ENCODE data around the gene OPRD1.

DNA sequence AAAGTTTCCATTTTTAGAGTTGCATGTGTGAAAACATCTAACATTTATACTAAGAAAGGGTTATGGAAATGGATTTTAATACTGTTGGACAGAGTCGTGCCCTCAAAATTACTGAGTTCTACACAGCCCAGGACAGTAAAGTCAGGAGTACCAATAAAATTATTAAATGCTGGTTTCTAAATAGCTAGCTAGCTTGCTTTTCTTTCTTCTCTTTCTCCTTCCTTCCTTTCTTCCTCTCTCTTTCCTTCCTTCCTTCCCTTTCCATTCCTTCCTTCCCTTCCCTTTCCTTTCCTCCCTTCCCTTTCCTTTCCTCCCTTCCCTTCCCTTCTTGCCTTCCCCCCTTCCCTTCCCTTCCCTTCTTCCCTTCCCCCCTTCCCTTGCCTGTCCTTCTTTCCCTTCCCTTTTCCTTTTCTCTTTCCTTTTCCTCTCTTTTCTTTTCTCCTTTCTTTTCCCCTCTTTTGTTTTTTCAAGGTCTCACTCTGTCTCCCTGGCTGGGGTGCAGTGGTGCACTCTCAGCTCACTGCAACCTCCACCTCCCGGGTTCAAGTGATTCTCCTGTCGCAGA is 41.3 kb upstream of the OPRD1 start:
- TF ChIP-seq, protein P1, sequence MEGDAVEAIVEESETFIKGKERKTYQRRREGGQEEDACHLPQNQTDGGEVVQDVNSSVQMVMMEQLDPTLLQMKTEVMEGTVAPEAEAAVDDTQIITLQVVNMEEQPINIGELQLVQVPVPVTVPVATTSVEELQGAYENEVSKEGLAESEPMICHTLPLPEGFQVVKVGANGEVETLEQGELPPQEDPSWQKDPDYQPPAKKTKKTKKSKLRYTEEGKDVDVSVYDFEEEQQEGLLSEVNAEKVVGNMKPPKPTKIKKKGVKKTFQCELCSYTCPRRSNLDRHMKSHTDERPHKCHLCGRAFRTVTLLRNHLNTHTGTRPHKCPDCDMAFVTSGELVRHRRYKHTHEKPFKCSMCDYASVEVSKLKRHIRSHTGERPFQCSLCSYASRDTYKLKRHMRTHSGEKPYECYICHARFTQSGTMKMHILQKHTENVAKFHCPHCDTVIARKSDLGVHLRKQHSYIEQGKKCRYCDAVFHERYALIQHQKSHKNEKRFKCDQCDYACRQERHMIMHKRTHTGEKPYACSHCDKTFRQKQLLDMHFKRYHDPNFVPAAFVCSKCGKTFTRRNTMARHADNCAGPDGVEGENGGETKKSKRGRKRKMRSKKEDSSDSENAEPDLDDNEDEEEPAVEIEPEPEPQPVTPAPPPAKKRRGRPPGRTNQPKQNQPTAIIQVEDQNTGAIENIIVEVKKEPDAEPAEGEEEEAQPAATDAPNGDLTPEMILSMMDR (IDR thresholded peaks at IDR 0.05): no peak
- no peak for TF ChIP-seq POLR2A (IDR thresholded peaks at IDR 0.05)
- no peak for TF ChIP-seq EP300 (IDR thresholded peaks at IDR 0.05; ENCODE audit: low read depth)

Data from transverse colon (tissue), 3 donors.